Common myeloid progenitor, CD34-positive (primary cell): ENCODE measurements around the gene BET1.

ENCODE experiments used
- CTCF ChIA-PET: fragments of 350-600 bp; sonication (Branson Sonifier 250); formaldehyde crosslinking; loops from one replicate; lab custom pipeline; 2021; ENCODE audit warnings: antibody characterized with exemption; lab: Charles Lee
- POLR2A ChIA-PET: fragments of 350-600 bp; sonication (Branson Sonifier 250); formaldehyde crosslinking; loops from one replicate; lab custom pipeline; 2021; ENCODE audit warnings: antibody characterized with exemption; lab: Charles Lee
- DNase-seq, 3 donors: peaks; one replicate each; pipeline versions ENCODE4 v3.0.0 to v3.0.0-alpha.2; 2013
- H3K27ac ChIP-seq, 2 experiments: 1 replicate in 1 of 2; 2 replicates in 1 of 2; pipeline ENCODE4 v1.7.0; 2013; ENCODE audit warnings: inconsistent platforms in 2 of 2, low read length in 2 of 2, mild to moderate bottlenecking in 2 of 2, low read depth in 1 of 2, moderate library complexity in 1 of 2; ENCODE audit not compliant: severe bottlenecking in 2 of 2, insufficient read depth in 1 of 2, poor library complexity in 1 of 2
- H3K27me3 ChIP-seq, 5 experiments: replicated peaks in 2 of 5; 1 replicate in 3 of 5; 2 replicates in 2 of 5; pipeline versions ENCODE4 v1.6.1 to v1.7.0; 2013; ENCODE audit warnings: low read length in 4 of 5, mild to moderate bottlenecking in 2 of 5, moderate library complexity in 2 of 5, inconsistent platforms in 1 of 5; ENCODE audit not compliant: insufficient read depth in 5 of 5, control insufficient read depth in 4 of 5
- H3K36me3 ChIP-seq, 4 experiments: 1 replicate in 2 of 4; 2 replicates in 2 of 4; pipeline versions ENCODE4 v1.6.1 to v1.7.0; 2013; ENCODE audit warnings: low read length in 3 of 4, control low read depth in 1 of 4, mild to moderate bottlenecking in 1 of 4; ENCODE audit not compliant: control insufficient read depth in 4 of 4, insufficient read depth in 4 of 4
- H3K4me1 ChIP-seq, 4 experiments: 1 replicate in 3 of 4; 2 replicates in 1 of 4; pipeline versions ENCODE4 v1.6.1 to v1.7.1; 2013; ENCODE audit warnings: low read length in 3 of 4, mild to moderate bottlenecking in 3 of 4, control low read depth in 1 of 4, inconsistent platforms in 1 of 4, moderate library complexity in 1 of 4; ENCODE audit not compliant: control insufficient read depth in 4 of 4, insufficient read depth in 4 of 4; ENCODE audit errors: control extremely low read depth in 1 of 4
- H3K4me3 ChIP-seq, 7 experiments: 1 replicate in 4 of 7; 2 replicates in 3 of 7; pipeline versions ENCODE4 v1.5.1 to v1.7.0; 2013; ENCODE audit warnings: mild to moderate bottlenecking in 7 of 7, low read length in 6 of 7, moderate library complexity in 6 of 7, inconsistent platforms in 2 of 7, low read depth in 2 of 7, control low read depth in 1 of 7; ENCODE audit not compliant: insufficient read depth in 4 of 7, control insufficient read depth in 1 of 7; ENCODE audit errors: extremely low read depth in 1 of 7
- H3K9me3 ChIP-seq, 5 experiments: 1 replicate in 4 of 5; 2 replicates in 1 of 5; pipeline versions ENCODE4 v1.6.1 to v1.7.1; 2013; ENCODE audit warnings: low read length in 4 of 5, mild to moderate bottlenecking in 2 of 5, inconsistent platforms in 1 of 5, low read depth in 1 of 5, moderate library complexity in 1 of 5; ENCODE audit not compliant: control insufficient read depth in 4 of 5, insufficient read depth in 2 of 5; ENCODE audit errors: control extremely low read depth in 1 of 5
- WGBS: methylation state at CpG from one replicate; pipeline ENCODE4 v1.1.5; 2013; ENCODE audit not compliant: insufficient coverage; 5-methylcytosine and 5-hydroxymethylcytosine counted together

Gene BET1

DNA sequence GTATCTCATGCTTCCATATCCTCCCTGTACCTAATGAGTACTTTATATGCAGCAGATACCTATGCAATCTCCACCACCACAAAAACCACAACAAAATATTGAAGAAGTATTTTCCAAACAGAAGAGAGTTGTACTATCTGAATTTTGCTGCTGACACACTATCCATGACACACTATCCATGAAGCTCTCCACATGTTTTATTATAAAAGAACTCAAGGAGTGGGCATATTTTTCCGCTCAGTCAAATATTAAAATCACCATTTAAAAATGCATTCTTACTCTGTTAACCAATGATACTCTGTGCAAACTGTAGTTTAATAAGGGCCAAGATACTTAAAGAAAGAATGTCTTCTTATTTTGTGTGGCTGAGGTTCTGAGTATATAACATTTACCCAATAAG lies 2.8 kb downstream of the BET1 start:
- DNase-seq: no peak

GRCh38 chr7:93997868-93998267 lies 6.3 kb downstream of the BET1 start:
- Histone ChIP-seq H3K27me3 (no peaks in the 10 kb centered on the region), H3K4me3 (no peak overlapping the region), H3K9me3 (no peaks in the 10 kb centered on the region), H3K36me3 (peaks cover 6 to 23% (median 9%) of the 10 kb centered on the region in 4 experiments), H3K4me1 (peaks cover 0 to 6% (median 4%) of the 10 kb centered on the region in 4 experiments), H3K27ac (no peak overlapping the region)
- ChIA-PET POLR2A (no interaction called here), CTCF (interaction anchor here (2.1 kb wide), 1 partner anchor 76 kb away, joined by 5 read pairs; the partner anchor contains the start of gene GNG11)
- WGBS: 87% methylated on average over 3 of the region's 3 CpGs
- no peak for DNase-seq

More for the DNA sequence above, 2.8 kb downstream of the BET1 start:
- Histone ChIP-seq H3K36me3 (peaks cover 4 to 9% (median 7%) of the 10 kb centered on the region in 4 experiments), H3K4me1 (peaks cover 12 to 18% (median 15%) of the 10 kb centered on the region in 4 experiments), H3K9me3 (no peaks in the 10 kb centered on the region), H3K27me3 (peaks cover 0 to 15% (median 7%) of the 10 kb centered on the region in 5 experiments), H3K27ac (no peak overlapping the region), H3K4me3 (no peak overlapping the region)
- ChIA-PET POLR2A (no interaction called here), CTCF (no interaction called here)
- WGBS: no CpG with 5 or more reads among the region's 1 CpG

GRCh38 chr7:93992421-93993110 lies 11.6 kb downstream of the BET1 start:
- Histone ChIP-seq H3K27me3 (no peaks in the 10 kb centered on the region), H3K36me3 (peaks cover 0 to 20% (median 3%) of the 10 kb centered on the region in 4 experiments), H3K27ac (no peak overlapping the region), H3K4me3 (no peak overlapping the region), H3K4me1 (peaks cover 0 to 6% (median 2%) of the 10 kb centered on the region in 4 experiments), H3K9me3 (no peaks in the 10 kb centered on the region)
- no peak for DNase-seq
- ChIA-PET POLR2A (no interaction called here), CTCF (no interaction called here)
- 60% methylated on average over 2 of the region's 6 CpGs for WGBS

DNA sequence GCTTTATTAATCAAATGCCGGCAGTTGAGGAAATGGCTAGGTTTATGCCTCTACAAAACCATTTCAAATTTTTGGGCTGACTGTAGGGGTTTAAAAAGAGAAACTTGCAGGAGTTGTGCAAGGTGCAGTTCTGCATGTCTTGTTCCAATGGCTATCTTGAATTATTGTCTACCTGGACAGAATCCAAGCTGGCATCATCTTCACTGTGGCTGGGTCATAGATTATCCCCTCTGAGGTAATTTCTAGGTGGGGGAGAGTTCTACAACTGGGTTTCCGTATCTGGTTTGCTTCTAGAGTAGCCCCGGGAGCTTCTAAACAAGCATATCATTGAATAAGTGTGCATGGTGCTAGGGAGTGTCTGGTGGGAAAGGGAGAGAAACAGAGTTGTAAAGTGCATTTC lies 16.9 kb downstream of the BET1 start:
- no peak for DNase-seq
- POLR2A ChIA-PET: no interaction called here
- WGBS: 100% methylated on average over 2 of the region's 3 CpGs

DNA sequence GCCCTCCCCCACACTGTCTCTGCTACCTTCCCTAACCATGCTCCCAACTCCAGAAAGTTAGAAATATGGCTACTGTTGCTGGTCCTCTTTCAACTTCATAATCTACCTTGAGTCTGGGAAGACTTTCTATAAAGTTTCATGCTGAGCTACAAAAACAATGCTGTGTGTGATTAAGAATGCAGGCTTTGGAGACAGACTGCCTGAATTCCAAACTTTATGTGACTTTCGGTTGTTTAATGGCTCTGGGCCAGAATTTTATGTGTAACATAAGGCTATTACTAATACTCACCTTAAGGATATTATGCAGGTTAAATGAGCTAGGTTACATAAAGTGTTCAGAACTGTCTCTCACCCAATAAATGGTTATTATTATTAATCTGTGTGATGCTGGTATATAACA lies 19.1 kb downstream of the BET1 start:
- Histone ChIP-seq H3K4me3 (no peak overlapping the region), H3K36me3 (no peaks in the 10 kb centered on the region), H3K27me3 (no peaks in the 10 kb centered on the region), H3K4me1 (no peaks in the 10 kb centered on the region), H3K27ac (no peak overlapping the region), H3K9me3 (no peaks in the 10 kb centered on the region)
- POLR2A ChIA-PET: no interaction called here
- no peak for DNase-seq
- WGBS: no CpG with 5 or more reads among the region's 1 CpG
- CTCF ChIA-PET: interaction anchor here (1.3 kb wide), 1 partner anchor 12 kb away, joined by 3 read pairs; no protein-coding TSS in a partner anchor

More for the DNA sequence above, 16.9 kb downstream of the BET1 start:
- no peak overlapping the region for H3K4me3 ChIP-seq
- no peaks in the 10 kb centered on the region for H3K4me1 ChIP-seq
- no peaks in the 10 kb centered on the region for H3K9me3 ChIP-seq
- CTCF ChIA-PET: interaction anchor here (0.8 kb wide), 1 partner anchor 9 kb away, joined by 3 read pairs; no protein-coding TSS in a partner anchor
- H3K27ac ChIP-seq: no peak overlapping the region
- no peaks in the 10 kb centered on the region for H3K36me3 ChIP-seq
- no peaks in the 10 kb centered on the region for H3K27me3 ChIP-seq

- Histone ChIP-seq H3K27me3 (no peaks in the 10 kb centered on the region), H3K36me3 (no peaks in the 10 kb centered on the region), H3K9me3 (no peaks in the 10 kb centered on the region), H3K4me1 (no peaks in the 10 kb centered on the region), H3K27ac (no peak overlapping the region), H3K4me3 (no peak overlapping the region)
- no peak for DNase-seq
- ChIA-PET POLR2A (no interaction called here), CTCF (no interaction called here)
Measured at GRCh38 chr7:93984024-93984423, 20.1 kb downstream of the BET1 start.

DNA sequence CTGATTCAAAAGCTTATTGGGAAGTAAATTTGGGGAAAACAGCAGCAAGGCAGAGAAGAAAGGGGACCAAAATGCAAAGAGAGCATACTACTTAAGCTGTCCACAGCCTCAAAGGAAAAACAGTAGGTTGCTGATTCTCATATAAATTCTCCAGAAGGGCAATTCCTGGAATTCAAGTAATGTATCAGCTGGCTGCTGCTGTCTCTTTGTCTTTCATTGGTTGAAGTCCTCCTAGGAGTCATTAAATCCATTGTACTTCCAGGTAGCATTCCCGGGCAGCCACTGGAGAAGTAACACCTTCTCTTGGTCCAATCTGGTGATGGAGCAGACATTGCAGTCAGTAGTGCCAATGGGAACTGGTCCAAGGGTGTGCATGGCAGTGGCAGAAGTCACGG lies 22.7 kb downstream of the BET1 start:
- WGBS: 90% methylated on average over 2 of the region's 2 CpGs
- ChIA-PET POLR2A (no interaction called here), CTCF (interaction anchor here (1.3 to 1.4 kb wide), 2 partner anchors 11 to 79 kb away, joined by 3 to 4 read pairs; no protein-coding TSS in a partner anchor)
- Histone ChIP-seq H3K27me3 (no peaks in the 10 kb centered on the region), H3K4me3 (no peak overlapping the region), H3K4me1 (peaks cover 0 to 8% (median 3%) of the 10 kb centered on the region in 4 experiments), H3K9me3 (no peaks in the 10 kb centered on the region), H3K36me3 (no peaks in the 10 kb centered on the region), H3K27ac (no peak overlapping the region)
- no peak for DNase-seq
